OCI-LY3 (cell line): ENCODE measurements around the gene CUX1.

ENCODE experiments used
- EZH2phosphoT487 ChIP-seq: fragments of 200-600 bp; shearing (Covaris generic); IDR thresholded peaks from 2 replicates; pipeline ENCODE4 v1.6.1; 2018; ENCODE audit warnings: antibody characterized with exemption, mixed run types, low read depth
- TF ChIP-seq, protein P1 (sequence below): fragments of 200-600, 300-600 bp; sonication (generic); IDR thresholded peaks from 2 replicates; pipeline ENCODE4 v1.5.1; 2014; ENCODE audit warnings: antibody characterized with exemption, low read length, low read depth

DNA sequence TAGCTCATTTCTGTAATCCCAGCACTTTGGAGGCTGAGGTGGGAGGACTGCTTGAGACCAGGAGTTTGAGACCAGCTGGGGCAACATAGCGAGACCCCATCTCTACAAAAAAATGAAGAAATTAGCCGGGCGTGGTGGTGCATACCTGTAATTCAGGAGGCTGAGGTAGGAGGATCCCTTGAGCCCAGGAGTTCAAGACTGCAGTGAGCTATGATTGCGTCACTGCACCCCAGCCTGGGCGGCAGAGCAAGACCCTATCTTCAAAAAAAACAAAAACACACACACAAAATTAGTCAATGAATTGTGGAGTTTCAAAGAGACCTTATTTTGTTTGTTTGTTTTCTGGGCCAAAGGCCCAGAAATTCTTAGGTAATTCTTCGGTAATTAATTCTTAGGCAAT, 110.0 kb downstream of the CUX1 start:
- TF ChIP-seq, protein P1, sequence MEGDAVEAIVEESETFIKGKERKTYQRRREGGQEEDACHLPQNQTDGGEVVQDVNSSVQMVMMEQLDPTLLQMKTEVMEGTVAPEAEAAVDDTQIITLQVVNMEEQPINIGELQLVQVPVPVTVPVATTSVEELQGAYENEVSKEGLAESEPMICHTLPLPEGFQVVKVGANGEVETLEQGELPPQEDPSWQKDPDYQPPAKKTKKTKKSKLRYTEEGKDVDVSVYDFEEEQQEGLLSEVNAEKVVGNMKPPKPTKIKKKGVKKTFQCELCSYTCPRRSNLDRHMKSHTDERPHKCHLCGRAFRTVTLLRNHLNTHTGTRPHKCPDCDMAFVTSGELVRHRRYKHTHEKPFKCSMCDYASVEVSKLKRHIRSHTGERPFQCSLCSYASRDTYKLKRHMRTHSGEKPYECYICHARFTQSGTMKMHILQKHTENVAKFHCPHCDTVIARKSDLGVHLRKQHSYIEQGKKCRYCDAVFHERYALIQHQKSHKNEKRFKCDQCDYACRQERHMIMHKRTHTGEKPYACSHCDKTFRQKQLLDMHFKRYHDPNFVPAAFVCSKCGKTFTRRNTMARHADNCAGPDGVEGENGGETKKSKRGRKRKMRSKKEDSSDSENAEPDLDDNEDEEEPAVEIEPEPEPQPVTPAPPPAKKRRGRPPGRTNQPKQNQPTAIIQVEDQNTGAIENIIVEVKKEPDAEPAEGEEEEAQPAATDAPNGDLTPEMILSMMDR, result no peak
- TF ChIP-seq EZH2phosphoT487, result no peak
